Epithelial cell of esophagus (primary cell): ENCODE data around the gene FAM184B.
"Not testable (repeated sequence)": the region's sequence is repeated elsewhere in the genome, so short reads cannot be mapped to it uniquely, and the experiment has no call there.

ENCODE experiments used
- DNase-seq: peaks from one replicate; pipeline ENCODE4 v3.0.0; 2010; ENCODE audit warnings: low read depth
- H3K4me3 ChIP-seq: 2 replicates; pipeline ENCODE4 v1.5.1; 2011; ENCODE audit warnings: mild to moderate bottlenecking, low read length, control low read depth
- CTCF ChIP-seq: IDR thresholded peaks from 2 replicates; pipeline ENCODE4 v1.5.1; 2011; ENCODE audit warnings: low read depth, mild to moderate bottlenecking, low read length, control low read depth, inconsistent platforms; ENCODE audit not compliant: insufficient read depth; ENCODE audit errors: missing control alignments

The FAM184B gene

GRCh38 chr4:17721496-17722355 is 59.7 kb downstream of the FAM184B start:
- no peak for TF ChIP-seq CTCF
- H3K4me3 ChIP-seq, result no peak overlapping the region
- DNase-seq, result peak; percentile 19

- no peak for TF ChIP-seq CTCF
- no peak overlapping the region for H3K4me3 ChIP-seq
- DNase-seq, result peak; percentile 80
Measured at GRCh38 chr4:17719106-17719505, 62.3 kb downstream of the FAM184B start.

GRCh38 chr4:17718471-17718870 is 63.0 kb downstream of the FAM184B start:
- H3K4me3 ChIP-seq, result no peak overlapping the region
- no peak for DNase-seq
- no peak for TF ChIP-seq CTCF

GRCh38 chr4:17717301-17717700 is 64.1 kb downstream of the FAM184B start:
- DNase-seq, result no peak
- no peak for TF ChIP-seq CTCF
- H3K4me3 ChIP-seq, result no peak overlapping the region

- no peak for DNase-seq
- H3K4me3 ChIP-seq, result no peak overlapping the region
- TF ChIP-seq CTCF, result no peak
Measured at GRCh38 chr4:17715511-17715910, 65.9 kb downstream of the FAM184B start.

GRCh38 chr4:17713779-17714178 is 67.6 kb downstream of the FAM184B start:
- no peak for DNase-seq
- TF ChIP-seq CTCF, result no peak
- no peak overlapping the region for H3K4me3 ChIP-seq

GRCh38 chr4:17712166-17712565 is 69.3 kb downstream of the FAM184B start:
- H3K4me3 ChIP-seq, result no peak overlapping the region
- no peak for DNase-seq
- TF ChIP-seq CTCF, result no peak

- not testable (repeated sequence) for DNase-seq, H3K4me3 ChIP-seq
Measured at GRCh38 chr4:17711206-17711605, 70.2 kb downstream of the FAM184B start.
